GM18907 (cell line): Measurements from ENCODE around the gene CAPN12.

Source experiments
- ATAC-seq: cut with Tn5 transposase; IDR thresholded peaks from one replicate; pipeline ENCODE4 v1.9.1; 2021; ENCODE audit warnings: mild to moderate bottlenecking, moderate library complexity; ENCODE audit not compliant: unreplicated experiment

The CAPN12 gene

DNA sequence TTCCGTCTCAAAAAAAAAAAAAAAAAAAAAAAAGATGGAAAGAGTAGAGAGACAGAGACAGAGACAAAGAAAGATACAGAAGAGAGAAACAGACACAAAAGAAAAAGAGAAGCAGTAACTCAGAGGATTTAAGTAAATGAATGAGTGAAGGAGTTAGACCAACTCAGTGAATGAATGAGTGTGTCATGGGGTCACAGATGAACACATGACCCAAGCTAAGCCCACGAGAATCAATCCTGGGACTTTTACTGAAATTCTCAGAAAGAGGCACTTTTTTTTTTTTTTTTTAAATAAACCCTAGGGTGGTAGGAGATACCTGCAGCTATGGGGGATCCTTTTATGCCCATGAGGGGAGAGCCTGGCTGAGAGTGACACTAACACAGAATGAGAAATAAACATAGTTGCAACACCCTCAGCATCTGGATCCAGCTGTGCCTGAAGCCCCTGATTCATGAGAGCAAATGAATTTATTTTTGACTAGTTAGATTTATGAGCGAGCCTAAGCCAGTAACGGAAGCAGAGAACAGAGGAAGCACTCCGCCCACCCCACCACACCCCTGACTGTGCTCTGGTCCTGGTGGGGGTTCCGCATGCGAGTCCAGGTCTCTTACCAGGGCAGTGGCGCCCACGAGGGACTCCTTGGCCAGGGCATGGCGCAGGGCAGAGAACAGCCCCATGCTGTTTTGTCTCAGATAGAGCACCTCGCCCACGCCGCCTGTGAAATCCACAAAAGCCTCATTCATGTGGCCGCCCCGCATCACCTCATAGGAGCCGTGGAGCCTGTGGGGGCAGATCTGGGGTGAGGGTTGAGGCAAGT lies 4.6 kb downstream of the CAPN12 start:
- ATAC-seq: no peak

DNA sequence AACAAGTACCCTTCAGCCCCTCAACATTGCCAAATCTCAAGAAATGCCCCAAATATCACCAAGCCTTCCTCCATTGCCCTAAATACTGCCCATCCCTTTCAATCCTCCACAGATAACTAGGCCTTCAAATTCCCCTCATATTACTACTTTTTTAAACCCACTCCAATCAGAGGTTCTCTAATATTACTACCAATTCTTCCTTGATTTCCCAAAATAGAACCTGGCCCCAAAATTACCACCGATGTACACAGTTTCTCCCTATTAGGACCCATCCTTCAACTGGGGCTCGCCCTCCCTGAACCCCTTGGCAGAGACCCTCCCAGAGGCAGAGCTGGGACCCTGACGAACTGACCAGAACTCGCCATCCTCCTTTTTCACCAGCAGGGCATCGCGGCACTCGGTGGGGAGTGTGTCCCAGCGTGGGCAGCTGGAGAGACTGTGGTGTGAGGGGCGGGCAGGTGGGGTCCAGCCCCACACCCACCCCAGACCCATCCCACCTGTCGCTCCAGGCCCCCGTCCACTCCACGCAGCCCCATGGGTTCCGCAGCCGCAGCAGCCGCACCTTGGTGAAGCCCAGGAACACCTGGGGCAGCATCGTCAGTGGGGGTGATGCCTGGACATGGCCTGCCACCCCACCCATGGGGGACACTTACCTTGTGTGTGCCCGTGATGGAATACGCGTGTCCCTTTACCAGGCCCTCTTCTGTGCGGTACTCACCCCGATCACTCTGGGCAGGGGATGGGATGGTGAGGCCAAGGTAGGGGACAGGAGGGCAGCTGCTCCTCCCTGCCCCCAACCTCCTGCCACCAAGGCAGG lies 6.1 kb downstream of the CAPN12 start:
- no peak for ATAC-seq

DNA sequence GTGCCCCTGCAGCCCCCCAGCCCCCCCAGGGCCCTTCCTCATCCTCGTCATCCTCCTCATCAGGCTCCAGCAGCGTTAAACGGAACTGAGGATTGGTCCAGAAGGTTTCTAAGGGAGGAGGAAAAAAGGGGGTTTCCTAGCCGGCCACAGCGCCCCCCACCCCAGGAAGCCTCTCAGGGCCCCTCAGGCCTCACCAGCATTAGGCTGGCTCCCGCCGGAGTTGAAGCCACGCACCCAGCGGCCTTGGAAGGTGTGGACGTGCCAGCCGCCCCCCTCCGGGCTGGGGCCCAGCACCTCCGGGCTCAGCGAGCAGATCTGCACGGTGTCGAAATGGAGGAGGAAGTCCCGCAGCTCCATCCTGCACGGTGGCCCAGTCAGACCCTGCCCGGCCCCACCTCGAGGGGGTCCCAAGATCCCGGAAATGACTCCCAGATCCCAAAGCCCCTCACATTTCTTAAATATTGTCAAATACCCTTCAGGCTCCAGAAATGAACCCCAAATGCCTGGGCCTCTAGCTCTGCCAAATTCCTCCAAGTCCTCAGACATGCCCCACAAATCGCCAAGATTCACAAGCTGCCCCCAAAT lies 6.9 kb downstream of the CAPN12 start:
- ATAC-seq: no peak

DNA sequence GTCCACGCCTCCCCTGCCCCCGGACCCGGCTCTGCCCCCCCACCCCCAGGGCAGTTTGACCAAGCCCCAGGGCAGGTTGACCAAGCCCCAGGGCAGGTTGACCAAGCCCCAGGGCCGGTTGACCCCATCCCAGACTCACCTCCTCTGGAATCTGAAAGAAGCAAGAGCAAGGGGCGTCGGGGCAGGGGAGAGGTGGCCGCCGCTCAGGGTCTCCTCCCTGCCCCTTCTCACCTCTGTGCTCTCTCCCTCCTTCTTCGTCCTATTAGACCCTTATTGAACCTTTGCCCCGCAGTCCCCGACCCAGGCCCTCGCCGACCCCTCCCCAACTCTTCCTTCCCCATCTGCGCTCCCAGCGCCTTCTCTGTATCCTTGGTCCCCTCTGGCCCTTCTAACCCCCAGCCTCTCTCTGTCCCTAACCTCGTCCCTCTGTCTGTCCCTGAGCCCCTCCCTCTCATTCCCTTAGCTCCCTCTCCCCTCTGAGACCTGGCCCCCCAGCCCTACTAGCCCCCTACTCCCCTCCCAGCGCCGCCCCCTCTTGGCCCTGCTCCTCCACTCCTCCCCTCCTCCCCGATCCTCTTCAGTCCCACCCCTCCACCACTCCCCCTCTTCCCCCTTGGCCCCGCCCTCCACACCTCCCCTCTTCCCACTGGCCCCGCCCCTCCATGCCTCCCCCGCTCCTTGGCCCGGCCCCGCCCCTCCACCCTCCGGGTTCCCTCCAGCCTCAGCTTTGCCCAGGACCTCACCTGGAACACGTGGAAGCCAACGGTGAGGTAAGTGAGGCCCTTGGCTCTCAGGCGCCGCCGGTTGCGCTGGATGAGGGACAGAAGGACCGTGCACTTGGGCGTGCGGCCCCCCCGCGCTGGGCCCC lies 7.6 kb downstream of the CAPN12 start:
- ATAC-seq: no peak

DNA sequence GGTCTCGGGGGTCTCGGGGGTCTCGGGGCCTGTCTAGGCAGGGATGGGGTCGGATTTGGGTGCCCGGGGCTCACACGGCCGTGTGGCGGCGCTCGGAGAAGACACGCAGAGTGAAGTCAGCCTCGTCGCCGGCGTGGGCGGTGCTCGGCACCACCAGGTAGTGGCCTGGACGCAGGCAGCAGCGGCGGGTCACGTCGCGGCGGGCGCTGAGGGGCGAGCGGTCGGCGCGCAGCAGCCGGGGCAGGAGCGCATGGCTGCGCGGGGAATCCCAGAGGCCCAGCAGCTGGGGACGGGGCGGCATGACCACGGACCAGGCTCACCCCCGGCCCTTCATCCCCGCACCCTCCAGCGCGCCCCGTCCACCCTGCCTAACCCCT lies 8.2 kb downstream of the CAPN12 start:
- ATAC-seq: no peak

GRCh38 chr19:38735257-38735686 lies 9.0 kb downstream of the CAPN12 start:
- ATAC-seq: no peak

DNA sequence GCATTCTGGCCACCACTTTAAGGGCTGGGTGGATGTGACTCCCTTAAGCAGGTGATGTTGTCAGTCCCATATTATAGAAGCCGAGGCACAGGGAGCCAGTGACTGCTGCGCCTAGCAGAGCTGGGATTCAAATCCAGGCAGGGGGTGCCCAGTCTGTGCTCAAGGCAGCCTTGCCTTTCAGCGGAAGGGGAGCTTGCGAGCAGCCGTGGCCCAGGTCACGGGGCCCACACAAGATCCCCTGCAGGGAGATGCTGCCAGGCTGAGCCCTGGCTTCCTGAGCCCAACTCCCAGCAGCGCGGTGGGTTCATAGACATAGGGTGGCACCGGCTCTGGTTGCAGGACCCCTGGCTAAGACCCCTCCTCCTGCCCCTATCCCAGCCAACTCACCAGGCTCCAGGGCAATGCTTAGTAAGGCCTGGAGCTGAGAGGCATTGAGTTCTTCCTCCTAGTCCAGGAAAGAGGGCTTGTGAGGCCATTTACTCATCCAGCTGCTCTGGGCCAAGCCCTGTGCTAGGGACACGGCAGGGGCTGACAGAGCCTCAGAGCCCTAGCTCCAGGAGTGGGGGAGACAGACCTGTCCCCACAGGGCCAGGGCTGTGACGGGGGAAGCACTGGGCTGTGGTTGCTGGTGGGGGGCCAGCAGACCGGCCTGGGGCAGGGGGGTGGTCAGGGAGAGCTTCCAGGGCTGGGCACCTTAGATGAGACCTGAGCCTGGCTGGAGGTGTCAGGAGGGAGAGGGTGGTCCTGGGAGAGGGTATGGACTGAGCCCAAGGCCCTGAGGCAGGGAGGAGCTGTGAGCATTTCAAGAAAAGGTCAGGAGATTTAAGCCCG lies 9.6 kb downstream of the CAPN12 start:
- peak; percentile 25 for ATAC-seq

DNA sequence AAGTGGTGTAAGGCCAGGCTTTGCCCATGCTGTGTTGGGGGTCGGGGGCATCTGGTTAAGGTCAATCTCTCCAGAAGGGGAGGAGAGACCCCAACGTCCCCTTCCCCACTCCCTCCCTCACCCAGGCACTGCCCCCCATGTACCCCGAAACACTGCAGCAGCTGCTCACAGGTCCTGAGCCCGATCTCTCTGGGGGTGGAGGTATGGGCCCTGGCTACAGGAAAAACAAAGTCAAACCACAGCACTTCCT lies 10.2 kb downstream of the CAPN12 start:
- peak; percentile 35 for ATAC-seq

- no peak for ATAC-seq
Observed at GRCh38 chr19:38733493-38734175, 10.6 kb downstream of the CAPN12 start.

- no peak for ATAC-seq
Observed at GRCh38 chr19:38733241-38733492, 11.1 kb downstream of the CAPN12 start.

- ATAC-seq: no peak
Observed at GRCh38 chr19:38731654-38732301, 12.5 kb downstream of the CAPN12 start.

GRCh38 chr19:38730731-38731589 lies 13.3 kb downstream of the CAPN12 start:
- ATAC-seq: no peak

DNA sequence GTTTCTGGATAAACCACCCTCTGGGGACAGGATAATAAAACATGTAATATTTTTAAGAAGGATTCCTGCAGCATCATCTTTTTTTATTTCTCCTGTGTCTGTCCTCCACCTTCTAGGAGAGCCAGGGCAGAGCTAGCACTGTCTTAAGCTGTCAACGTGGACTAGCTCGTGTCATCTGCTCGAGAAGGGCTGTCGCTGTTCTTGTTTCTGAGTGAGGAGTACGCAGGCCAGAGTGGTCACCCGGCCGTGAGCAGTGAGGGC lies 13.9 kb downstream of the CAPN12 start:
- ATAC-seq: no peak

DNA sequence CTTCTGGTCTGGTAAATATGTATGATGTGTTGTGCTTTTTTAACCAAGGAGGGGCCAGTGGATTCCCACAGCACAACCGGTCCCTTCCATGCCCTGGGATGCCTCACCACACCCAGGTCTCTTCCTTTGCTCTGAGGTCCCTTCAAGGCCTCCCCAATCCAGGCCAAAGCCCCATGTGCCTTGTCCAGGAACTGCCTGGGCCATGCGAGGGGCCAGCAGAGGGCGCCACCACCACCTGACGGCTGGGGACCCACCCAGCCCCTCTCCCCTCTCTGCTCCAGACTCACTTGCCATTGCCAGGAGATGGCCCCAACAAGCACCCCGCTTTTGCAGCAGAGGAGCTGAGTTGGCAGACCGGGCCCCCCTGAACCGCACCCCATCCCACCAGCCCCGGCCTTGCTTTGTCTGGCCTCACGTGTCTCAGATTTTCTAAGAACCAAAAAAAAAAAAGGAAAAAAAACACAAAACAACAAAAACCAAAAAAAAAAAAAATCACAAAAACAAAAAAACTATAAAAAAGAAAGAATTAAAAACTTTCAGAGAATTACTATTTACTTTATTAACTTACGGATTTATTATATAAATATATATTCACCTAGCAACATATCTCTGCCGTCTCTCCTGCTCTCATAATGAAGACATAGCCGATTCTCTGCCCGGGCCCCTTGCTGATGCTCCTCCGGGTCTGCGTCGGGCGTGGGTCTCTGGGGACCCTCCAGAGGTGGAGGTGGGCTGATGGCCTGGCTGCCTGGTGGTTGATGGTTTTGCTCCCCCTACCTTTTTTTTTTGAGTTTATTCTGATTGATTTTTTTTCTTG lies 14.4 kb downstream of the CAPN12 start:
- ATAC-seq: no peak

GRCh38 chr19:38728752-38729541 lies 15.3 kb downstream of the CAPN12 start:
- ATAC-seq: no peak

DNA sequence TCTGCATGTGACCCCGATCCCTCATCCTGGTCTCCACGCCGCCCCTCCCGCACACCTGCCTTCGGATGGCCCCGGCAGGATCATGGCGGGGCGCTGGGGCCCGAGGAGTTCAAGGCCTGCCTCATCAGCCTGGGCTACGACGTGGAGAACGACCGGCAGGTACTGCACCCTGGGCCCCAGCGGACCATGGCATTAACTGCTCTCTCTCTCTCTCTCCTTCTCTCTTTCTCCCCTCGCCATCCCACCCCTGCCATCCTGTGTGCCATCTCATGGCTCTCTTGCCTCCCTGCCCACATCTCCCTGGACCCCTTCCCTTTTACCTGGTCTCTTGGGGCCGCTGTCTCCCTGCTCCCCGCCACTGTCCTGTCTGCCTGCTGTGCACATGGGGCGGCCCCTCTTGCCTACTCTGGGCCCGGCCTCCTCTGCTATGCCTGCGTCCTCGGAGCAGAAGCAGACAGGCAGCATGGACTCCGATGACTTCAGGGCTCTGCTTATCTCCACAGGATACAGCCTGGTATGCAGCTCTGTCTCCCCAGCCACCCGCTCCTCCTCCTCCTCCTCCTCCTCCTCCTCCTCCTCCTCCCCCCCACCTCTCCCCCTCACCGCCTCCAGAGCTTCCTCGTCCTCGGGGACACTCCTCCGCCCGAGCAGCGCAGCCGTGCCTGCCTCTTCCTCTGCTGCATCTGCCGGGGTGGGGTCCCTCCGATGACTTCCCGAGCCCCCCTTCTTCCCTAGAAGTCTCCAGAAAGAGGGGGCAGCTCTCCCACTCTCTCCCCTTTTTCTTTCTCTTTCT lies 16.2 kb downstream of the CAPN12 start:
- ATAC-seq: no peak
